Activated B cell treated with CpG ODN at 0.5 μM for 24 hours (primary cell): ENCODE measurements around the gene RNASE7. TPM values are rescaled to one million over a fixed set of nuclear protein-coding genes. Genes with fewer than 3 reads are reported as not detected.

Experiments
- ATAC-seq: fragments of 200-7000 bp; cut with Tn5 transposase; one replicate; pipeline ENCODE4 v1.10.0; 2021; ENCODE audit warnings: low read depth, mild to moderate bottlenecking, moderate library complexity
- CTCF ChIA-PET: fragments of 350-600 bp; sonication (Branson Sonifier 250); formaldehyde crosslinking; loops from one replicate; lab custom pipeline; 2021; ENCODE audit warnings: antibody characterized with exemption; lab: Charles Lee
- POLR2A ChIA-PET: fragments of 350-600 bp; sonication (Branson Sonifier 250); formaldehyde crosslinking; loops from one replicate; lab custom pipeline; 2021; ENCODE audit warnings: antibody characterized with exemption; lab: Charles Lee
- DNase-seq: peaks from one replicate; pipeline ENCODE4 v3.0.0; 2022
- H3K27ac Mint-ChIP-seq: one replicate; pipeline ENCODE4 v1.8.0; 2020; ENCODE audit warnings: mixed read lengths
- H3K27me3 Mint-ChIP-seq: one replicate; pipeline ENCODE4 v1.8.0; 2021; ENCODE audit warnings: mixed read lengths
- H3K36me3 Mint-ChIP-seq: one replicate; pipeline ENCODE4 v1.8.0; 2021; ENCODE audit warnings: low read depth, mixed read lengths
- H3K4me1 Mint-ChIP-seq: one replicate; pipeline ENCODE4 v1.8.0; 2021; ENCODE audit warnings: mixed read lengths
- H3K4me3 Mint-ChIP-seq: one replicate; pipeline ENCODE4 v1.8.0; 2020; ENCODE audit warnings: mild to moderate bottlenecking, mixed read lengths
- H3K9me3 Mint-ChIP-seq: one replicate; pipeline ENCODE4 v1.8.0; 2020; ENCODE audit warnings: mixed read lengths
- CTCF ChIP-seq: fragments of 200-600 bp; IDR thresholded peaks from one replicate; pipeline ENCODE4 v1.8.0; 2022; ENCODE audit warnings: antibody characterized with exemption, mild to moderate bottlenecking
- intact Hi-C: fragments of 100-400 bp; cut with micrococcal nuclease; formaldehyde crosslinking; loops from one replicate; pipeline ENCODE4 v1.15.1; 2024
- total RNA-seq: library from RNA; stranded (reverse); gene quantifications from 2 replicates; pipeline ENCODE4 v1.2.3, GENCODE V29; 2022

Gene RNASE7
- total RNA-seq, 1 donor from 2014 or later: not detected

- ATAC-seq (no peak), DNase-seq (no peak)
- Mint-ChIP-seq H3K4me1 (peaks cover 35% of the 10 kb centered on the region), H3K27ac (no peak overlapping the region), H3K36me3 (no peaks in the 10 kb centered on the region), H3K9me3 (no peaks in the 10 kb centered on the region), H3K27me3 (peaks cover 2% of the 10 kb centered on the region), H3K4me3 (no peak overlapping the region)
- intact Hi-C loops: loop anchor here (10.0 kb wide), 1 partner anchor 439 kb away; no protein-coding TSS in a partner anchor
- ChIA-PET POLR2A (no interaction called here), CTCF (no interaction called here)
- TF ChIP-seq CTCF: no peak
Observed at GRCh38 chr14:21073921-21074320, 31.8 kb downstream of the RNASE7 start.

GRCh38 chr14:21074398-21075272 is 32.5 kb downstream of the RNASE7 start:
- no peaks in the 10 kb centered on the region for H3K9me3 Mint-ChIP-seq
- no peak for DNase-seq
- no peaks in the 10 kb centered on the region for H3K27me3 Mint-ChIP-seq
- H3K27ac Mint-ChIP-seq: no peak overlapping the region
- ATAC-seq: no peak
- H3K36me3 Mint-ChIP-seq: no peaks in the 10 kb centered on the region
- TF ChIP-seq CTCF: no peak
- intact Hi-C loops: loop anchor here (10.0 kb wide), 1 partner anchor 440 kb away; no protein-coding TSS in a partner anchor
- H3K4me3 Mint-ChIP-seq: no peak overlapping the region
- POLR2A ChIA-PET: interaction anchor here (0.9 kb wide), 1 partner anchor 18 kb away, joined by 3 read pairs; no protein-coding TSS in a partner anchor
- peaks cover 28% of the 10 kb centered on the region for H3K4me1 Mint-ChIP-seq
- CTCF ChIA-PET: interaction anchor here (0.7 kb wide), 1 partner anchor 18 kb away, joined by 3 read pairs; no protein-coding TSS in a partner anchor

DNA sequence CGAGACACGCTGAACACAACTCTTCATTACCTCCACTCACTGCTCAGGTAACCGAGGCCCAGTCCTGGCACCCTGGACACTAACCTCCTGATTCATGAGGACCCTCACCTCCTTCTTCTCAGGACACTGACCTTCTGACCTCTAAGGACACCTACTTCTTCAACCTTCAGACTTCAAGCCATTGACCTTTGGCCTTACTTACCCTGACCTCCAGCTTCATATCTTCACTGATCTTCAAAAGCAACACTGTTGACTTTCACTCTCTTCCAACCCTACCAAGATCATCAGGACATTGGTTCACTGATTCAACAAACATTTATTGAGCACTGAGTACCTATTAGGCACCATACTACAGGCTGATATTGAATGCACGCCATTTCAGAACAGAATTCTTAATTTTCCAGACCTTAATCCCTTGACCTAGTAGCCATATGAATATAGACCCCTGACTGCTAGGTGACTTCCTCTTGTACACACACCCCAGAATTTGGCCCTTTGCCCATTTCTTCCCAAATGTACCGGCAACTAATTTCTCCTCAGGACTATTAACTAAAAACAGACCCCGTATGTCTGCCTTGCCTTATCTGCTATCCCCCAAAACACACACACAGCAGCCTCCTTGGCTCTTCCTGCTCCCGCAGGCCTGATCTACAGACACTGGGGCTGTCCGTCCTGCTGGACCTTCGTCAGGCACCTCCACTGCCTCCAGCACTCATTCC is 33.7 kb downstream of the RNASE7 start:
- ATAC-seq (no peak), DNase-seq (no peak)
- Mint-ChIP-seq H3K27me3 (peaks cover 2% of the 10 kb centered on the region), H3K4me3 (no peak overlapping the region), H3K27ac (no peak overlapping the region), H3K36me3 (no peaks in the 10 kb centered on the region), H3K9me3 (no peaks in the 10 kb centered on the region), H3K4me1 (peaks cover 19% of the 10 kb centered on the region)
- intact Hi-C loops: loop anchor here (10.0 kb wide), 1 partner anchor 441 kb away; no protein-coding TSS in a partner anchor
- ChIA-PET POLR2A (no interaction called here), CTCF (interaction anchor here (1.5 kb wide), 1 partner anchor 29 kb away, joined by 3 read pairs; no protein-coding TSS in a partner anchor)
- TF ChIP-seq CTCF: no peak

- ATAC-seq (no peak), DNase-seq (no peak)
- Mint-ChIP-seq H3K4me3 (no peak overlapping the region), H3K36me3 (no peaks in the 10 kb centered on the region), H3K4me1 (peaks cover 1% of the 10 kb centered on the region), H3K27me3 (peaks cover 2% of the 10 kb centered on the region), H3K9me3 (no peaks in the 10 kb centered on the region), H3K27ac (no peak overlapping the region)
- intact Hi-C loops: loop anchor here (10.0 kb wide), 1 partner anchor 443 kb away; no protein-coding TSS in a partner anchor
- ChIA-PET CTCF (interaction anchor here (0.8 to 1.4 kb wide), 3 partner anchors 9 to 16 kb away, joined by 3 to 4 read pairs (median 3); no protein-coding TSS in a partner anchor), POLR2A (no interaction called here)
- no peak for TF ChIP-seq CTCF
Observed at GRCh38 chr14:21077672-21078071, 35.5 kb downstream of the RNASE7 start.
